ENCODE data around the gene PSRC1. TPM values are rescaled to one million over a fixed set of nuclear protein-coding genes. Genes with fewer than 3 reads are reported as not detected.

The PSRC1 gene
- total and polyA plus RNA-seq, 2 of the 8 experiments (the other 6 are each of a cell fraction or from before 2014, with no cell fraction given): 56.1 to 67.3 TPM

- no peak for TF ChIP-seq TAF7 (optimal IDR thresholded peaks at IDR 0.05; ENCODE audit: borderline replicate concordance, low read depth, low read length)
- TF ChIP-seq MAFK (IDR thresholded peaks at IDR 0.05; ENCODE audit: low read depth, low read length): no peak
- no peak for TF ChIP-seq POU5F1 (IDR thresholded peaks at IDR 0.05; ENCODE audit: low read depth, low read length)
- TF ChIP-seq TAF1 (IDR thresholded peaks at IDR 0.05; ENCODE audit: low read depth, low read length): no peak
- no peak for TF ChIP-seq E2F6 (IDR thresholded peaks at IDR 0.05)
- TF ChIP-seq SP4 (IDR thresholded peaks at IDR 0.05; ENCODE audit: low read length): no peak
- no peak for TF ChIP-seq RBBP5 (IDR thresholded peaks at IDR 0.05; ENCODE audit: borderline replicate concordance, low read depth, low read length)
- TF ChIP-seq CHD7 (IDR thresholded peaks at IDR 0.05; ENCODE audit: insufficient replicate concordance, low read length): no peak
Measured at GRCh38 chr1:109293026-109293425, 10.1 kb upstream of the PSRC1 start (continued).
